OCI-LY3 (cell line): ENCODE results near the gene HLA-C.

Experiments used
- H2AFZ ChIP-seq: fragments of 200-600, 300-600 bp; shearing (Covaris generic); 2 replicates; pipeline ENCODE4 v1.6.0; 2014; ENCODE audit warnings: antibody characterized with exemption, low read depth, low read length
- H3K27ac ChIP-seq: fragments of 200-600, 300-600 bp; sonication (generic); 2 replicates; pipeline ENCODE4 v1.5.1; 2014; ENCODE audit warnings: mild to moderate bottlenecking, low read length, moderate library complexity, mixed read lengths
- H3K27me3 ChIP-seq: fragments of 200-600, 300-600 bp; sonication (generic); 2 replicates; pipeline ENCODE4 v1.6.1; 2014; ENCODE audit warnings: low read depth, low read length, mixed read lengths
- H3K36me3 ChIP-seq: fragments of 200-600, 300-600 bp; sonication (generic); replicated peaks from 2 replicates; pipeline ENCODE3; 2014; ENCODE audit warnings: low read depth, low read length, mixed read lengths
- H3K4me1 ChIP-seq: fragments of 300-600, 200-600 bp; sonication (generic); 2 replicates; pipeline ENCODE4 v1.6.1; 2014; ENCODE audit warnings: low read length, mixed read lengths
- H3K4me2 ChIP-seq: fragments of 200-600, 300-600 bp; sonication (generic); 2 replicates; pipeline ENCODE4 v1.6.1; 2014; ENCODE audit warnings: low read length, mixed read lengths
- H3K4me3 ChIP-seq: fragments of 300-600, 200-600 bp; sonication (generic); 2 replicates; pipeline ENCODE4 v1.5.1; 2014; ENCODE audit warnings: antibody characterized with exemption, mild to moderate bottlenecking, low read length, moderate library complexity
- H3K79me2 ChIP-seq: fragments of 300-600, 200-600 bp; shearing (Covaris generic); 2 replicates; pipeline ENCODE4 v1.6.1; 2014; ENCODE audit warnings: mild to moderate bottlenecking, low read length, mixed read lengths
- H3K9ac ChIP-seq: fragments of 300-600, 200-600 bp; shearing (Covaris generic); 2 replicates; pipeline ENCODE4 v1.6.0; 2014; ENCODE audit warnings: mild to moderate bottlenecking, low read length, moderate library complexity
- H3K9me3 ChIP-seq: fragments of 200-600, 300-600 bp; shearing (Covaris generic); 2 replicates; pipeline ENCODE4 v1.6.1; 2014; ENCODE audit warnings: low read length, mixed read lengths; ENCODE audit not compliant: insufficient read depth
- H4K20me1 ChIP-seq: fragments of 200-600, 300-600 bp; sonication (generic); 2 replicates; pipeline ENCODE4 v1.6.1; 2016; ENCODE audit warnings: low read length, mixed read lengths; ENCODE audit not compliant: insufficient read depth
- CTCF ChIP-seq: fragments of 200-600, 300-600 bp; sonication (generic); IDR thresholded peaks from 2 replicates; pipeline ENCODE4 v1.5.1; 2014; ENCODE audit warnings: antibody characterized with exemption, low read length, low read depth
- EZH2phosphoT487 ChIP-seq: fragments of 200-600 bp; shearing (Covaris generic); IDR thresholded peaks from 2 replicates; pipeline ENCODE4 v1.6.1; 2018; ENCODE audit warnings: antibody characterized with exemption, mixed run types, low read depth

The HLA-C gene

DNA sequence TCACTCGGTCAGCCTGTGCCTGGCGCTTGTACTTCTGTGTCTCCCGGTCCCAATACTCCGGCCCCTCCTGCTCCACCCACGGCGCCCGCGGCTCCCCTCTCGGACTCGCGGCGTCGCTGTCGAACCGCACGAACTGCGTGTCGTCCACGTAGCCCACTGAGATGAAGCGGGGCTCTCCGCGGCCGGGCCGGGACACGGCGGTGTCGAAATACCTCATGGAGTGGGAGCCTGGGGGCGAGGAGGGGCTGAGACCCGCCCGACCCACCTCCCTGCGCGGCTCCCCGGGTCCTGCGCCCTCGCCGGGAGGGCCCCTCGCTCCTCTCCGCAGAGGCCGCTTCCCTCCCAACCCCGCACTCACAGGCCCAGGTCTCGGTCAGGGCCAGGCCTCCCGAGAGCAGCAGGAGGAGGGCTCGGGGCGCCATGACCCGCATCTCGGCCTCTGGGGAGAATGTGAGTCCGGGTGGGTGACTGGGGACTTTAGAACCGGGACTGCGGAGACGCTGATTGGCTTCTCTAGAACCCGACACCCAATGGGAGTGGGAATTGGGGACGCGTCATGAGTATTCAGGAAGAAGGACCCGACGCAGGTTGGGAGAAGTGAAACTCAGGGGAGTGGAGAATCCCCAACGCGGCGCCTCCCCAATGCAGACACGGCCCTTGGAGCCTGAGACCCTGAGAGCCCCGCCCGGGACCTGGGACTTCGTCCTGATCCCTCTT, at the start of gene HLA-C:
TSS of gene HLA-C (minus strand) at position 452 of the 717 bp plus-strand sequence. CDS start at position 431, 21 bp downstream.
- H2AFZ ChIP-seq, result 0 out of 2 replicates have a peak within 1 kb of the TSS, but pooled peaks have one; percentile 2
- peaks cover 26% of the 10 kb centered on the region for H3K36me3 ChIP-seq
- peaks cover 16% of the 10 kb centered on the region for H3K79me2 ChIP-seq
- H3K9ac ChIP-seq, result peak within 1 kb of the TSS; percentile 99
- H3K27me3 ChIP-seq, result no peaks in the 10 kb centered on the region
- no peak for TF ChIP-seq EZH2phosphoT487
- TF ChIP-seq CTCF, result peak; percentile 17; the same call in 1 of the 2 replicates
- H3K4me2 ChIP-seq, result peak within 1 kb of the TSS; percentile 97
- H3K4me3 ChIP-seq, result peak within 1 kb of the TSS; percentile 93
- H4K20me1 ChIP-seq, result peaks cover 26% of the 10 kb centered on the region
- peak within 1 kb of the TSS; percentile 87 for H3K27ac ChIP-seq
- peaks cover 24% of the 10 kb centered on the region for H3K4me1 ChIP-seq
- no peaks in the 10 kb centered on the region for H3K9me3 ChIP-seq

DNA sequence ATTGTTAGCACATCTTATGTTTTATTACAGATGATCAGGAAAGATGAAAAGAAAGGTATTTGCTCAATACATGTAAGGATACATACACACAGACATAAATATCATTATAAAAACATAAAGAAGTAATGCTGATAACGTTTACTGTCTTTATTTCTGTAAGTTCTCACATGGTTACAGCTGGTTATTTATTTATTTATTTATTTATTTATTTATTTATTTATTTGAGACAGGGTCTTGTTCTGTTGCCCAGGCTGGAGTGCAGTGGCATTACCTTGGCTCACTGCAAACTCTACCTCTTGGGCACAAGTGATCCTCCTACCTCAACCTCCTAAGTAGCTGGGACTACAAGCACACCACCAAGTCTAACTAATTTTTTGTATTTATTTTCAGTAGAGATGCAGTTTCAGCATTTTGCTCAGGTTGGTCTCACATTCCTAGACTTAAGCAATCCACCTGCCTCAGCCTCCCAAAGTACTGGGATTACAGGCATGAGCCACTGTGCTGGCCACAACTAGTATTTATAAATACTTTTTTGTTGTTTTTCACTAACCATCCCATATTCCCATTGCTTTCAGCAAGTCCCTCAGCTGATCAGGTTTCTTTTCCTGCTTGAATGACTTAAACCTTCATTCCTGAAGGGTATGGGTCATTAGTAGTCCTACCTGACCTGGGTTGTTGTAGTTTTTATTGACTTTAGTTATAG, 49.3 kb upstream of the HLA-C start:
- Histone ChIP-seq H3K4me3 (no peak overlapping the region), H3K36me3 (no peaks in the 10 kb centered on the region), H3K27me3 (no peaks in the 10 kb centered on the region), H3K27ac (no peak overlapping the region), H3K9ac (no peak overlapping the region), H3K4me1 (no peaks in the 10 kb centered on the region), H4K20me1 (no peaks in the 10 kb centered on the region), H3K79me2 (no peaks in the 10 kb centered on the region), H3K4me2 (no peak overlapping the region), H2AFZ (no peak overlapping the region), H3K9me3 (no peaks in the 10 kb centered on the region)
- TF ChIP-seq CTCF, result no peak
- no peak for TF ChIP-seq EZH2phosphoT487

DNA sequence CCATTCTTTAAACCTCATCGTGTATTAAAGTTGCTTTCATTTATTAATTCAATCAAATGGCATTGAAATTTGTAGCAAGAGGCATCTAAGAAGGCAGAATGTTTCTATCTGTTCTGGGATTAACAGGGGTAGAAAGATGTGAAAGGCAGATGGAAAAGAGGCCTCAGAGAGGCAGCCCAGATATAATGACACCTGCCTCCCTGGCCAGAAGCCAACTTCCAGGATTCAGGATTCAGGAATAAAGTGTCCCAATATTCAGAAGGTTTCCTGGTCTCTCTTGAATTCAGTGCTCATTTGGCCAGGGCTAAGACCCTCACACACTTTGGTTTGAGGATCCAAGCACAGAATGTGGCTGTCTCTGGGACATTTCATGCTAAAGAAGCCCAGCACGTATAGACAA, 45.1 kb upstream of the HLA-C start:
- H3K9ac ChIP-seq, result no peak overlapping the region
- no peaks in the 10 kb centered on the region for H3K79me2 ChIP-seq
- no peaks in the 10 kb centered on the region for H3K36me3 ChIP-seq
- H2AFZ ChIP-seq, result no peak overlapping the region
- H3K4me3 ChIP-seq, result no peak overlapping the region
- no peaks in the 10 kb centered on the region for H3K27me3 ChIP-seq
- H3K4me1 ChIP-seq, result no peaks in the 10 kb centered on the region
- TF ChIP-seq CTCF, result no peak
- no peak for TF ChIP-seq EZH2phosphoT487
- no peak overlapping the region for H3K27ac ChIP-seq
- no peaks in the 10 kb centered on the region for H3K9me3 ChIP-seq
- no peaks in the 10 kb centered on the region for H4K20me1 ChIP-seq
- no peak overlapping the region for H3K4me2 ChIP-seq

DNA sequence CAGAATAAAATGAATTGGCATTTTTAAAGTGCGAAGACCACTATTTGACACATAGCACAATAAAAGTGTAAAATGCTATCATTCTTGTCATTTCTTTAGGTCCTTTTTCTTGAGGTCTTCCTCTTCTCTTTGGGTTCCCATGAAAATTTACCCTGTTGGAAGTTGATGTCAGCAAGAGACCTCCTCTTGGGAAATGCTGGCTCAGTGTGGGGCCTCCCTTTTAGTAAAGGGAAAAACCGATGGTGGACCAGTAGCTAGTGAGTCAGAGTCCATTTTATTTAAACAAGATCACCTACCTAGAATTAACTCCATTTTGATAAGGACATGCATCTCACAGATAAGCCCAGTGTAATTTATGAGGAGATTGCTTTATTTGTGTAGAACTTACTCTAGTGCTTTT, 37.7 kb upstream of the HLA-C start:
- H3K27ac ChIP-seq, result no peak overlapping the region
- H3K9me3 ChIP-seq, result no peaks in the 10 kb centered on the region
- H3K4me3 ChIP-seq, result no peak overlapping the region
- no peaks in the 10 kb centered on the region for H3K4me1 ChIP-seq
- H2AFZ ChIP-seq, result no peak overlapping the region
- no peaks in the 10 kb centered on the region for H4K20me1 ChIP-seq
- H3K9ac ChIP-seq, result no peak overlapping the region
- H3K36me3 ChIP-seq, result no peaks in the 10 kb centered on the region
- TF ChIP-seq EZH2phosphoT487 (no peak), CTCF (no peak)
- no peaks in the 10 kb centered on the region for H3K79me2 ChIP-seq
- H3K4me2 ChIP-seq, result no peak overlapping the region
- H3K27me3 ChIP-seq, result no peaks in the 10 kb centered on the region
